Activated CD4-positive, alpha-beta T cell treated with anti-CD3 and anti-CD28 coated beads for 1 hour (primary cell): ENCODE data around the gene C9orf50.
"Not testable (repeated sequence)": the region's sequence is repeated elsewhere in the genome, so short reads cannot be mapped to it uniquely, and the experiment has no call there.

Experiments used
- DNase-seq: peaks from one replicate; pipeline ENCODE4 v3.0.0-alpha.2; 2020

The C9orf50 gene

DNA sequence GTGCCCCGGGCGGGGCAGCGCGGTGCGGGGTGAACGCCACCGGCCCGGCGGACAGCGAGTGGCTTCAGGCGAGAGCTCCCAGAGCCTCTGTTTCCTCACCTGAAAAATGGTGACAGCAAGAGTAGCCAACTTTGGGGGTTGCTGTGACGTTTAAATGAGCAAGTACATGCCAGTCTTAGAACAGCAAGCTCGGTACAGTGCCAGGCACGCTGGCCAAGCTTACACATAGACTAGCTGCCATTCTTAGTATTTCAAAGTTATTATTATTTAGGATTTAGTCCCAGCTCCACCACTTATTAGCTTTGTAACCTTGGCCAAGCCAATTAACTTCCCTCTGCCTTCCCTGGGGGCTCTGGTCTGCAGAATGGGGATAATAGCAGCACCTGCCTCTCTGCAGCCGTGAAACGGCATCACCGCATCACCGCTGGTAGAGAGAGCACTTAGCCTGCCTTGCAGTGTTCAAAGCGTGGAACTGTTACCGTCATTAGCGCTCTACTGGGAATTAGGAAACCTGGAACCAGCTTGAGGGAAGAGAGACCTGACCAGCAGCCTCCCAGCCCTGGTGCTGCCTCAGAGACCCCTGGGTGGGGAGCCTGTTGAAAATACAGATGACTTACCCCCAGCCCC, at the start of gene C9orf50:
Gene C9orf50, minus strand, starts transcription at position 433 of the 627 bp plus-strand sequence. CDS start 527 bp downstream, outside the sequence.
- no peak for DNase-seq

- no peak for DNase-seq
Observed at GRCh38 chr9:129669946-129670345, 49.0 kb upstream of the C9orf50 start.

DNA sequence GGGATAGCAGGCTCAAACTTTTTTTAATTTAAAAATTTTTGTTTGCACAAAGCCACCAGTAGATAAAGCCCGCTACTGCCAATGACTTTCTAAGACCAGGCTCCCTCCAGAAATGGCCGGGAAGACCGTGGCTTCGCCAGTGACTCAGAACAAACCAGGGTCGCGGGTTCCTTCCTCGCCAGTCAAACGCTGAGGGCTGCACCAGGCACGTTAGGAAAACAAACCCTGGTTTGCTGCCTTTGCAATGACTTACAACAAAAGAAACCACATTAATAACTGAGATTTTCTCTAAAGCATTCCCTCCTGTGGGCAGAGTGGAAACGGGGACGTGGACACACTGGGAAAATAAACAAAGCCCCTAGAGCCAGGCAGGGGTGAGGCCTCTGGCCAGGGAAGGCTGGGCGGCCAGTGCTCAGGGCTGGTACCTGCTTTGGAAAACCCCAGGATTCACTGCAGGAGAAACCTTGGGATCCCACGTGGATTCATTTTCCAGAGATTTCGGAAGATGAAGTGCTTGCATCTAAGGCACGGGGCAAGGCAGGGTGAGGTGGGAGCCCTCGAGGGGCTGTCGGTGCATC, 48.3 kb upstream of the C9orf50 start:
- no peak for DNase-seq

- DNase-seq: no peak
Observed at GRCh38 chr9:129667850-129668249, 46.9 kb upstream of the C9orf50 start.

DNA sequence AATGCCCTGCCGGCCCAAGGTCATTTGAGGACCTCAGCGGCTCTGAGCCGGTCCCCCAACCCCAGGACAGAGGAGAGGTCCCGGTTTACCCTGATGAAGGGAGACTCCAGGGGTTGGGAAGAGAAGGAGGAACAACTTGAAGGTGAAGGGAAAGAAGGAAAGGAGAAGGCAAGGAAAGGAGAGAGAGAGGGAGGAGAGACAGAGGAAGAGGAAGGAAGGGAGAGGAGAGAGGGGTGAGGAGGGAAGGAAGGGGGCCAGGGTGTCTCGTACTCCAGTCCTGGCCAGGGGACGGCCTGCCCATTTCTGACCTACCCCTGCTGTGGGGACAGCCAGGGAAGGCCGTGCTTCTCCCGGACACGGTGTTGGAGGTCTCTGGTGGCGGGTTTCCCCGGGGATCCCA, 46.5 kb upstream of the C9orf50 start:
- no peak for DNase-seq

GRCh38 chr9:129666575-129666974, 45.7 kb upstream of the C9orf50 start:
- no peak for DNase-seq

GRCh38 chr9:129665814-129666520, 45.1 kb upstream of the C9orf50 start:
- no peak for DNase-seq

DNA sequence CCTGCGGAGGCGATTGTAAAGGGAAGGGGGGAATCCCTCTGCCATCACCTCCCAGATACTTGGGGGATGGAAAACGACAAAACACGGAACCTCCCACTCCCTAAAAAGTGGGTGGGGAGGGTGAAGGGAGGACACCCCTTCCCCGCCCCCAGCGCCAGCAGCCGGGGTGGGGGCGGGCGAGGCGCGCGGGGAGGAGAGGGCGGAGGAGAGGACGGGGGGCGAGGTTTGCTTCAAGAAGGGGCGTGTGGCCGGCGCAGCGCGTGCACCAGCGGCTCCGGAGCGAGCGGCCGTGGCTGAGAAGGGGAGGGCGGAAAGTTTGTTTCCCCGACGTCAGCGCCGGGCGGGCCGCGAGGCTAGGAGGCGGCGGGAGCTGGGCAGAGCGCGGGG, 44.5 kb upstream of the C9orf50 start, which contains the start of gene PRRX2:
Gene PRRX2, plus strand, starts transcription at position 259 of the 387 bp plus-strand sequence. CDS start 221 bp downstream, outside the sequence.
- DNase-seq: peak; percentile 39

GRCh38 chr9:129664746-129665388, 44.0 kb upstream of the C9orf50 start:
- DNase-seq: no peak

DNA sequence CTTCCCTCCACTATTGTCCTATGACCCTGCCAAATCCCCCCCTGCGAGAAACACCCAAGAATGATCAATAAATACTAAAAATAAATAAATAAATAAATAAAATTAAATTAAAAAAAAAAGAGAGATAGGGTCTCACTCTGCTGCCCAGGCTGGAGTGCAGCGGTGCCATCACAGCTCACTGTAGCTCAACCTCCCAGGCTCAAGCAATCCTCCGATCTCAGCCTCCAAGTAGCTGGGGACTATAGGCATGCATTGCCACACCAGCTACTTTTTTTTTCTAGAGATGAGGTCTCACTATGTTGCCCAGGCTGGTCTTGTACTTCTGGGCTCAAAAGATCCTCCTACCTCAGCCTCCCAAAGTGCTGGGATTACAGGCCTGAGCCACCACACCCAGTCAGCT, 41.3 kb upstream of the C9orf50 start:
- not testable (repeated sequence) for DNase-seq

GRCh38 chr9:129661029-129661428, 40.1 kb upstream of the C9orf50 start:
- no peak for DNase-seq

DNA sequence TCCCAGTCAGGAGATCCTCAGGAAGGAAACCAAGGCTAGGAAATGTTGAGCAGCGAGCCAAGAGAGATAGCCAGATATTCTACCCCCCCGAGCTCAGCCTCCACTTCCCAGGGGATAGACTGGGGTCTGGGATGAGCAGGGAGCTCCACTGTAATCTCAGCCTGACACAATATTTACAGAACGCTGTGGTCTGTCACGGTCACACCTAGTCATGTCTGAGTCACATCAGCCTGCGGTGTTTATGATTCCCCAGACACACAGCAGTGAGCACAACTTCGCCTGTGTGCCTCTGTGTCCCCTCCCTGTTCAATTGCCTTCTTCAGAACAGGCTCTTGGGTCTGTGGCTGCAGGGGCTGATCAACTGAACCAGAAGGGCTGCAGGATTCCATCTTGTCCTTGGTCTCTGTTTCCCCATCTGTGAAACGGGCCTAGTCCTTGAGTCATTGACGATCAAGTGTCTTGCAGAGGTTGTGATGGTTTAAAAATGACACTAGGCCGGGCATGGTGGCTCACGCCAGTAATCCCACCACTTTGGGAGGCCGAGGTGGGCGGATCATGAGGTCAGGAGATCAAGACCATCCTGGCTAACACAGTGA, 36.0 kb upstream of the C9orf50 start:
- no peak for DNase-seq

GRCh38 chr9:129655696-129656095, 34.8 kb upstream of the C9orf50 start:
- no peak for DNase-seq

- DNase-seq: no peak
Observed at GRCh38 chr9:129655154-129655553, 34.3 kb upstream of the C9orf50 start.

GRCh38 chr9:129654554-129655040, 33.7 kb upstream of the C9orf50 start:
- no peak for DNase-seq

DNA sequence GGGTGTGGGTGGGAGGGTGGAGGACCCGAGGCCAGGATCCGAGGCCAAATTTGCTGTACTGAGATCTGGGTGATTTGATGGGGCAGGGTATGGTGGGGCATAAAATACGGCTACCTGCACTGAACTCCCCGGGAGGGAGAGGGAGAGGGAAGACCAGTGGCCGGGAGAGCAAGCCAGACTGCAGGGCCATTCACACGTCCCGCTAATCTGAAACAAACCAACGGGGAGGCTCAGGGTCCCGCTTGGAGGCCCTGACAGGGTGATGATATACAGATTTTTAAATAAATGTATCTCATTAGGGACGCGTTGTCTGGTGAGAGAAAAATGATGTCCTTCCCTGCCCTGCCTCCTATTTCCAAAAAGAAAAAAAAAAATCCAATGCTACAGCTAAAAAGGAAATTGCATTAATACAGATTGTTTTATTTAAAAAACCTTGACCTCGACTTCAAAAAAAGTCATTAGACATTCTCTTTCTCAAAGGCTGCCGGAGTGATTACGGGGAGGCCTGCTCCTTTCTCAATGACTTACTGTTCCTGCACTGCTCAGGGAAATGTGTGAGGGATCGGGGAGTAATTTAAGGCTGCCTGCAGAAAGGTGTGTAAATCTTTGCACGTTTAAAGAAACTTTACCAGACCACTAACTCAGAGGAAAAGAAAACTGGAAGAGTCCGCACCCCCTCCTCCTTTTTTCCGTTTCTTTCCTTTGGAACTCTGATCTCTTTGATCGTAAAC, 33.1 kb upstream of the C9orf50 start:
- DNase-seq: no peak

- DNase-seq: no peak
Observed at GRCh38 chr9:129650680-129651235, 29.9 kb upstream of the C9orf50 start.

DNA sequence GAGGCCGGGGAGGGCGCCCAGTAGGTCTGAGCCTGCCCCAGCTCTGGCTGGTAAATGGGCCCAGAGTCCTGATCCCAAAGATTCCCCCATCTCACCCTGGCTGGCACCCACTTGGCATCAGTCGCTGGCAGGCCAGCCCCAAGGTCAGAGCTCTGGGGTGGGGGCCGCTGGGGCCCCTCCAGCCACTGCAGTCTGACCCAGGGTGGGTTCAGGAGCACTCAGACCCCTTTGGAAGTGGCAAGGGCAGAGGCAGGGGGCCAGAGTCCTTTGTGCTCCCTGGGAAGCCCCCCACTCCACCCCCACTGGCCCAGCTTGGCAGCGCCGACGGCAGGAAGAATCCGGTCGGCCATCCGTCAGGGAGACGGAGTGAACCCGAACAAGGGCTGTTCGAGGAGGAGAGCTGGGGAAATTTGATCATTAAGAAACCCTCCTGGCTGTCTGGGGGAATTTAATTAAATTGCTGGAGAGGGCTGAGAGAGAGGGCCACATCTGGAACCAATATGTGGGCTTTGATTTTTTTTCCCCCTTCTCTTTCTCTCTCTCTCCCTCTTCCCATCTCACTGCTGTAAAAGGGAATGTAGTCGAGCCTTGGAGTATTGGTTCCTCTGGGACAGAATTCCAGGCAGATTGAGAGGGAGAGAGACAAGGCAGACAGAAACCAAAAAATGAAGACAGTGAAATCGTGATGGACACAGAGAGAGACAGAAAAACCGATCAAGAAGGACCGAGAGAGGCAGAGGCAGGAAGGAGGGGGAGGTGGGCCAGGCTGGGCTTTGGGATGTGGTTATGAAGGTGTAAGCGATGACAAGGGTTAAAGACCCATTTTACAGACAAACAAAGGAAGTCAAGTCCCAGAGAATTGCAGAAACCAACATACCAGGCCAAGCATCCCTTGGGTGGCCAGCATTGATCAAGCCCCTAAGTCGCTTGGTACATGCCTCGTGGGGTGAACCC, 29.1 kb upstream of the C9orf50 start:
- DNase-seq: no peak

DNA sequence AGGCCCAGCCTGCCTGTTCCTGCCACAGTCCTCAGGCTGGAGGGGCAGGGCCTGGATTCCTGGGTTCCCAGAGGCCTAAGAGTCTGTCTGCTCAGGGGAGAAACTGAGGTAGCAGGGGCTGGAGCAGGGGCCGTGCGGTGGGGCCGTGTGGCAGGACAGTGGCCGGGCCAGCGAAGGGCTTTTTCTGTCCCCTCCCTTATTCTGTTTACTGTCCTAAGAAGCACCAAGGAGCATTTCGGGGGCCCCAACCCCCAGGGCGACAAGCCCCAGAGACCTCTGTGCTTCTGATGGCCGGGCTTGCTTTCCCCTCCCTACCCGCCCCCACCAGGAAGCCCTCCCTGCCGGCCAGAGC, 27.8 kb upstream of the C9orf50 start:
- DNase-seq: no peak

DNA sequence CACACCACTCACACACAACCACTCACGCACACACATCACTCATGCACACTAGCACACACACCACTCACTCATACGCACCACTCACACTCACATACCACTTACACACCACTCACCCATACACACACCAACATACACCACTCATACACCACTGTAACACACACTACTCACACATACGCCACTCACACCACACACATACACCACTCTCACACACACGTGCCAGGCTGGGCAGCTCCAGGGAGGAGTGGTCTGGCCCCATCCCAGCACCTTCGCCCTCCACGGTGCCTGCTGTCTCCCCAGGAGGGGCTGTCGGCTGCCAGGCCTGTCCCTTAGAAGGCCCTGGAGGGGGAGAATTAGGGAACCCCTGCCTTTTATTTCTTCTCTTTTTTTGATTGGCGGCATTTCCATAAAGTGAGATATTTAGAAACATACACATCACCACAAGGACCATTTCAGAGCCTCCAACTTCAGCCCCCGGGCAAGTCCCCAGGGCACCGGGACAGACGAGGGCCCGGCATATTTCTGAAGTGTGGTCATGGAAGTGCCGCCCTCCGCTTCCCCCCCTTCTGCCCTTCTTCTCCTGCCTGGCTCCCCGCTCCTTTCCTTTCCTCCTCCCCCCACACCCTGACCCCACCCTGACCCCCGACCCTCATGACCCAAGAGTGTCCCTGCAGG, 27.3 kb upstream of the C9orf50 start:
- no peak for DNase-seq
